GM18502 (cell line): ENCODE data around the gene DAZ1.
"Not testable (repeated sequence)": the region's sequence is repeated elsewhere in the genome, so short reads cannot be mapped to it uniquely, and the experiment has no call there.

Experiments
- ATAC-seq: cut with Tn5 transposase; IDR thresholded peaks from one replicate; pipeline ENCODE4 v1.9.1; 2021; ENCODE audit warnings: mild to moderate bottlenecking; ENCODE audit not compliant: unreplicated experiment, poor library complexity

The DAZ1 gene

GRCh38 chrY:23198908-23199307, at the start of gene DAZ1:
DAZ1 (minus strand) TSS chrY:23199008; CDS start chrY:23198800, 208 bp downstream.
- ATAC-seq: not testable (repeated sequence)

- not testable (repeated sequence) for ATAC-seq
These were observed 20.4 kb upstream of the DAZ1 start, which contains the start of gene DAZ2 for GRCh38 chrY:23219233-23219632. DAZ2 (plus strand) TSS chrY:23219533; CDS start chrY:23219741, 208 bp downstream.

GRCh38 chrY:23210681-23211080, 11.9 kb upstream of the DAZ1 start:
- not testable (repeated sequence) for ATAC-seq

DNA sequence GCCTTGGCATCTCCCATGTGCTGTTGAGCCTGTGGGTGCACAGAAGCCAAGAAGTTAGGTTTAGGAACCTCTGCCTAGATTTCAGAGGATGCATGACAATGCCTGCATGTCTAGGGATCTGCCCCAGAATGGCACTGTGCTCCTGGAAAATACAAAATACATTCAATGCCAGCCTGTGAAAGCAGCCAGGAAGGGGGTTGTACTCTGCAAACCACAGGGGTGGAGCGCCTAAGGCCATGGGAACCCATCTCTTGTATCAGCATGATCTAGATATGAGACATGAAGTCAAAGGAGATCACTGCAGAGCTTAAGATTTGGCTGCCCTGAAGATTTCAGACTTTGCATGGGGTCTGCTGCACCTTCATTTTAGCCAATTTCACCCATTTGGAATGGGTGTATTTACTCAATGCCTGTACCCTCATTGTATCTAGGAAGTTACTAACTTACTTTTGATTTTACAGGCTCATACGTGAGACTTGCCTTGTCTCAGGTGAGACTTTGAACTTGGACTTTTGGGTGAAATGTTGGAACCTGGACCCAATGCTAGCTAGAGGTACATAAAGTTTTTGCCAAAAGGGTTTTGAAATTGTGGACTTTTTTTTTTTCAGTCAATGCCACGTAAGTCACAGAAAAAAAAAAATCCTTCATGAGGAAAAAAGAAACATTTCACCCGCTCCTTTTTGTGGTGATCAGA, 11.1 kb upstream of the DAZ1 start:
- not testable (repeated sequence) for ATAC-seq

GRCh38 chrY:23207455-23207854, 8.6 kb upstream of the DAZ1 start:
- not testable (repeated sequence) for ATAC-seq
